Measurements from ENCODE around the gene CCDC33. TPM values are rescaled to one million over a fixed set of nuclear protein-coding genes. Genes with fewer than 3 reads are reported as not detected.

Gene CCDC33
- total RNA-seq, 1 experiment from 2014 or later = not detected

DNA sequence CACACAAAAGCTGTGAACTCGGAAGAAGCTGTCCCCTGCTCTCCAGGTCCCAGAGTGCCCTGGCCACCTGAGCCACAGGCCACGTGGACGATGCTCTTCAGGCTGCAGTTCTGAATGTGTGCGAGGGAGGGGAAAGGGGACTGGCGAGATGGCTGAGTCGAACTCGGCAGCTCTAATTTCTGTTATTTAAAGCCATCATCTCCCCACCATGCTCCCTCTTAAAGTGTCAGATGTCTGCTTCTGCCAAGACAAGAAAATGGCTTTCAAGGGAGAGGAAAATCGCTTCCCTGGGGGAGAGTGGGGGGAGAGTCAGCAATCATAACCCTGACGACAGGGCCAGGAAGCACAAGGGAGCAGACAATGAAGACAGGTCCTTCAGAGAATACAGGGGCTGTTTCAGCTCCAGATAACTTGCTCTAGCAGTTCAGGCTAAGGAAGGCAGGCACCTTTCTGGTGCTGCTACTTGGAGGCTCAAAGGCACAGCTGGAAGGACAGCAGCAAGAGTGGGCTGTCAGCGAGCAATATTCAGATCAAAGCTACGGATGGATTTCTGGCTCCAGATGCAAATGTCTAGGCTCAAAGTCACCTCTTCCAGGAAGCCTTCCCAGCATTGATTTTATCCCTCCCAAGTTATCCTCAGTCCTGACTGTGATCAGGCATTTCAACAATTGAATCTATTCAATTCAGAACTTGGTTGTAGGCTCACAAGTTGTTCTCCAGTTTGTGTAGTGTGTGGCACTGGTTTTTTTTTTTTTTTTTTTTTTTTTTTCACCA, 15.5 kb upstream of the CCDC33 start:
- TF ChIP-seq POLR2AphosphoS5 (IDR thresholded peaks at IDR 0.05; ENCODE audit: low read depth, low read length) (no peak), SIN3A (IDR thresholded peaks at IDR 0.05; ENCODE audit: borderline replicate concordance, insufficient read depth, low read depth, low read length) (no peak), TCF7L2 (IDR thresholded peaks at IDR 0.05; ENCODE audit: low read depth, low read length) (no peak)
- TF ChIP-seq, protein P1, sequence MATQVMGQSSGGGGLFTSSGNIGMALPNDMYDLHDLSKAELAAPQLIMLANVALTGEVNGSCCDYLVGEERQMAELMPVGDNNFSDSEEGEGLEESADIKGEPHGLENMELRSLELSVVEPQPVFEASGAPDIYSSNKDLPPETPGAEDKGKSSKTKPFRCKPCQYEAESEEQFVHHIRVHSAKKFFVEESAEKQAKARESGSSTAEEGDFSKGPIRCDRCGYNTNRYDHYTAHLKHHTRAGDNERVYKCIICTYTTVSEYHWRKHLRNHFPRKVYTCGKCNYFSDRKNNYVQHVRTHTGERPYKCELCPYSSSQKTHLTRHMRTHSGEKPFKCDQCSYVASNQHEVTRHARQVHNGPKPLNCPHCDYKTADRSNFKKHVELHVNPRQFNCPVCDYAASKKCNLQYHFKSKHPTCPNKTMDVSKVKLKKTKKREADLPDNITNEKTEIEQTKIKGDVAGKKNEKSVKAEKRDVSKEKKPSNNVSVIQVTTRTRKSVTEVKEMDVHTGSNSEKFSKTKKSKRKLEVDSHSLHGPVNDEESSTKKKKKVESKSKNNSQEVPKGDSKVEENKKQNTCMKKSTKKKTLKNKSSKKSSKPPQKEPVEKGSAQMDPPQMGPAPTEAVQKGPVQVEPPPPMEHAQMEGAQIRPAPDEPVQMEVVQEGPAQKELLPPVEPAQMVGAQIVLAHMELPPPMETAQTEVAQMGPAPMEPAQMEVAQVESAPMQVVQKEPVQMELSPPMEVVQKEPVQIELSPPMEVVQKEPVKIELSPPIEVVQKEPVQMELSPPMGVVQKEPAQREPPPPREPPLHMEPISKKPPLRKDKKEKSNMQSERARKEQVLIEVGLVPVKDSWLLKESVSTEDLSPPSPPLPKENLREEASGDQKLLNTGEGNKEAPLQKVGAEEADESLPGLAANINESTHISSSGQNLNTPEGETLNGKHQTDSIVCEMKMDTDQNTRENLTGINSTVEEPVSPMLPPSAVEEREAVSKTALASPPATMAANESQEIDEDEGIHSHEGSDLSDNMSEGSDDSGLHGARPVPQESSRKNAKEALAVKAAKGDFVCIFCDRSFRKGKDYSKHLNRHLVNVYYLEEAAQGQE (IDR thresholded peaks at IDR 0.05; ENCODE audit: insufficient read depth in 1 of 2, low read depth in 2 of 2, low read length in 1 of 2) = no peak
- TF ChIP-seq, protein P2, sequence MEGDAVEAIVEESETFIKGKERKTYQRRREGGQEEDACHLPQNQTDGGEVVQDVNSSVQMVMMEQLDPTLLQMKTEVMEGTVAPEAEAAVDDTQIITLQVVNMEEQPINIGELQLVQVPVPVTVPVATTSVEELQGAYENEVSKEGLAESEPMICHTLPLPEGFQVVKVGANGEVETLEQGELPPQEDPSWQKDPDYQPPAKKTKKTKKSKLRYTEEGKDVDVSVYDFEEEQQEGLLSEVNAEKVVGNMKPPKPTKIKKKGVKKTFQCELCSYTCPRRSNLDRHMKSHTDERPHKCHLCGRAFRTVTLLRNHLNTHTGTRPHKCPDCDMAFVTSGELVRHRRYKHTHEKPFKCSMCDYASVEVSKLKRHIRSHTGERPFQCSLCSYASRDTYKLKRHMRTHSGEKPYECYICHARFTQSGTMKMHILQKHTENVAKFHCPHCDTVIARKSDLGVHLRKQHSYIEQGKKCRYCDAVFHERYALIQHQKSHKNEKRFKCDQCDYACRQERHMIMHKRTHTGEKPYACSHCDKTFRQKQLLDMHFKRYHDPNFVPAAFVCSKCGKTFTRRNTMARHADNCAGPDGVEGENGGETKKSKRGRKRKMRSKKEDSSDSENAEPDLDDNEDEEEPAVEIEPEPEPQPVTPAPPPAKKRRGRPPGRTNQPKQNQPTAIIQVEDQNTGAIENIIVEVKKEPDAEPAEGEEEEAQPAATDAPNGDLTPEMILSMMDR (IDR thresholded peaks at IDR 0.05) = no peak
- ATAC-seq (no peak), DNase-seq (ENCODE audit: low read depth, low spot score) (no peak)
- no TSS peak for BruUV-seq (replicated peaks)
- ChIA-PET POLR2A (no interaction called here), CTCF (interaction anchor here (0.6 kb wide), 1 partner anchor 49 kb away, joined by 3 read pairs; no protein-coding TSS in a partner anchor)
- Histone ChIP-seq H3K9me3 (ENCODE audit: control insufficient read depth, insufficient read depth, low read depth, low read length) (no peaks in the 10 kb centered on the region), H3K36me3 (ENCODE audit: control insufficient read depth, insufficient read depth, low read length) (no peaks in the 10 kb centered on the region), H3K4me1 (ENCODE audit: control insufficient read depth, insufficient read depth, low read length) (peaks cover 11% of the 10 kb centered on the region), H3K27me3 (ENCODE audit: control insufficient read depth, insufficient read depth, low read length) (no peaks in the 10 kb centered on the region), H3K27ac (ENCODE audit: low read length) (no peak overlapping the region), H3K4me3 (ENCODE audit: low read depth in 2 of 2, low read length in 2 of 2) (no peak overlapping the region)
- intact Hi-C loops (cut with micrococcal nuclease; ENCODE audit: unreplicated experiment) = no loop called here
- in situ Hi-C loops (cut with HindIII; ENCODE audit: low pct_unique_long_range_greater_than_20kb, low sequenced_read_pairs) = no loop called here

DNA sequence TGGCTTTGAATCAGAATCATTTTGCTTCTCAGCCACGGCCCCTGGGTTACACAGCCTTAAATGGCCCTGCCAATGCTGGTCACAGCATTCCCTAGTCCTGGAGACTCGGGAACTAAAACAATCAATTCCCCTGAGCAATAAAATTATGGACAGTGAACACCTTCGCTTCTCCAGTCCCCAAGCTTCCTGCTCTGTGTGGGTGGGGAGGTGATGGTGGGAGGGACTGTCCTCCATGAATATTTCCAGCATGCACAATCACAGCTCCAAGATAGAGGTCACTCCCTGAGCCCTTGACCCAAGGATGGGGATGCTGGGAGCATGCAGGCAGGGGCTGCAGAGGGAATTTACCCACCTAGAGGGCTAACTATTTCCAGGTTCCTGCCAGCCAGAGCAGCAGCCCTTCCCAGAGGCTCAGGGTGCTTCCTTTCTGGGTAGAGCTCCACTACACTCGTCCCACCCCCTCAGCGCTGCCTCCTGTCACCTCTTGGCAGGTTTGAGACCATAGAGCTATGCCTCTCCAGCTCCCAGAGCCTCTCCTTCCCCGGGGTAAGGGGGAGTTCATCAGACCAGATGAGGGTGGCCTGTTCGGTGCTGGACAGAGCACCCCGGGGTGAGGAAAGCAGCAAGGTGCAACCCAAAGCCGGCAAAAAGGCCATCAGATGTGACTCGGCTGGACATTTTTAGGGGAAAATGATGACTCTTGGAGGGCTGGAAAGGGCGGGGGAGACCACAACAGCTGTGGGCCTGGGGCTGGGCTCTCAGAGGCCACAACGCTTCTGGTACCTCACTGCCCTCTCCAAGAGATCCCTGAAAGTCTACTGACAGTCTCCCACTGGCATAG, 14.5 kb upstream of the CCDC33 start:
- TF ChIP-seq, protein P2 (IDR thresholded peaks at IDR 0.05) = no peak
- TF ChIP-seq, protein P1 (IDR thresholded peaks at IDR 0.05; ENCODE audit: insufficient read depth in 1 of 2, low read depth in 2 of 2, low read length in 1 of 2) = peak in 1 of 2 experiments; percentile 75; a peak in 3 of 4 replicates
- TF ChIP-seq TCF7L2 (IDR thresholded peaks at IDR 0.05; ENCODE audit: low read depth, low read length) = no peak
- TF ChIP-seq POLR2AphosphoS5 (IDR thresholded peaks at IDR 0.05; ENCODE audit: low read depth, low read length) = no peak
- TF ChIP-seq SIN3A (IDR thresholded peaks at IDR 0.05; ENCODE audit: borderline replicate concordance, insufficient read depth, low read depth, low read length) = no peak
- H3K27me3 ChIP-seq (ENCODE audit: control insufficient read depth, insufficient read depth, low read length) = no peaks in the 10 kb centered on the region
- in situ Hi-C loops (cut with HindIII; ENCODE audit: low pct_unique_long_range_greater_than_20kb, low sequenced_read_pairs) (no loop called here), intact Hi-C loops (cut with micrococcal nuclease; ENCODE audit: unreplicated experiment) (no loop called here)
- no peak overlapping the region for H3K4me3 ChIP-seq (ENCODE audit: low read depth in 2 of 2, low read length in 2 of 2)
- DNase-seq (ENCODE audit: low read depth, low spot score) = no peak
- BruUV-seq (replicated peaks) = no TSS peak
- H3K36me3 ChIP-seq (ENCODE audit: control insufficient read depth, insufficient read depth, low read length) = no peaks in the 10 kb centered on the region
- no peaks in the 10 kb centered on the region for H3K9me3 ChIP-seq (ENCODE audit: control insufficient read depth, insufficient read depth, low read depth, low read length)
- CTCF ChIA-PET = interaction anchor here (0.6 kb wide), 2 partner anchors 32 to 50 kb away, joined by 3 read pairs; no protein-coding TSS in a partner anchor
- H3K27ac ChIP-seq (ENCODE audit: low read length) = no peak overlapping the region
- POLR2A ChIA-PET = interaction anchor here (0.5 to 0.7 kb wide), 2 partner anchors 30 to 528 kb away, joined by 3 to 7 read pairs; no protein-coding TSS in a partner anchor
- H3K4me1 ChIP-seq (ENCODE audit: control insufficient read depth, insufficient read depth, low read length) = peaks cover 11% of the 10 kb centered on the region
- ATAC-seq = peak; percentile 54

Data from Panc1 (cell line).